Activated T-helper 2 cell treated with anti-CD3 and anti-CD28 coated beads, Interferon-gamma antibody, Interleukin-2, Interleukin-4, amounts not matched to agents 10 μg/mL and 5 μg/mL and 100 μg/mL, durations not matched to agents 14 hours and 24 hours and 36 hours (primary cell): ENCODE data around the gene KCNIP4. TPM values are rescaled to one million over a fixed set of nuclear protein-coding genes. Genes with fewer than 3 reads are reported as not detected.

ENCODE experiments used
- DNase-seq: peaks from one replicate; pipeline ENCODE4 v3.0.0; 2021; ENCODE audit warnings: low spot score
- H3K27ac Mint-ChIP-seq: one replicate; pipeline ENCODE4 v1.8.0; 2021; ENCODE audit warnings: mixed read lengths
- H3K27me3 Mint-ChIP-seq: one replicate; pipeline ENCODE4 v1.8.0; 2021; ENCODE audit warnings: low read depth, mixed read lengths
- H3K36me3 Mint-ChIP-seq: one replicate; pipeline ENCODE4 v1.8.0; 2021; ENCODE audit warnings: low read depth, mixed read lengths
- H3K4me1 Mint-ChIP-seq: one replicate; pipeline ENCODE4 v1.8.0; 2021; ENCODE audit warnings: low read depth, mixed read lengths
- H3K4me3 Mint-ChIP-seq: one replicate; pipeline ENCODE4 v1.8.0; 2021; ENCODE audit warnings: low read depth, mild to moderate bottlenecking, moderate library complexity, mixed read lengths
- H3K9me3 Mint-ChIP-seq: one replicate; pipeline ENCODE4 v1.8.0; 2021; ENCODE audit warnings: mixed read lengths
- intact Hi-C: fragments of 100-400 bp; cut with micrococcal nuclease; formaldehyde crosslinking; loops from one replicate; pipeline ENCODE4 v1.15.1; 2023
- total RNA-seq: library from RNA; stranded (reverse); gene quantifications from 2 replicates; pipeline ENCODE4 v1.2.3, GENCODE V29; 2022

The KCNIP4 gene
- total RNA-seq, 1 donor from 2014 or later, result not detected

DNA sequence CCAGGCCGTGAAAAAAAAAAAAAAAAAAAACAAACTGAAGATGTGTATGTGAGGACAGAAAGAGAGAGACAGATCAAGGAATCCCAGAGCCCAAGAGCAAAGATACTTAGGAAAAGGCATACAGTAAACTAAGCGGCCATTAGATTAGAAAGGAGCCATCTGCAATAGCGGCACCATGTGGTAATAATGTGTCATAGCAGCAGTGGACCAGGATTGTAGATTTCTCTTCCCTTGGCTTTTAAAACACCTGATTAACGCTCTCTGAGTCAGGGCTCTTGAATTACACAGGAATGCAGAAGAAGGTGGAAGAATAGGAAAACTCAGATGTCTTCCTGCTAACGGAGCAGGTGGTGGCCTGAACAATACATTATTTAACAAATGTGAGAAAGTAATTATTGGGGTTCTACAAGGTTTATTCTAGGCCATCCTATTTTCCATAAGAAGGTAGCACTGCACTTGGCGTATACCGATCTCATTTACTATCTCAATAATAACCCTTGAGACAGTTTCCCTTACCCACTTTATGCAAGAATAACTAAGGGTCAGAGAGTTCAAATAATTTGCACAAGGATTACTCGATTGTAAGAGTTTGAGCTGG lies 182.7 kb downstream of the KCNIP4 start:
- Mint-ChIP-seq H3K4me1 (peaks cover 6% of the 10 kb centered on the region), H3K27me3 (no peaks in the 10 kb centered on the region), H3K4me3 (no peak overlapping the region), H3K36me3 (no peaks in the 10 kb centered on the region), H3K27ac (no peak overlapping the region), H3K9me3 (no peaks in the 10 kb centered on the region)
- DNase-seq, result no peak
- intact Hi-C loops, result loop anchor here (5.0 kb wide), 2 partner anchors 259 to 994 kb away; no protein-coding TSS in a partner anchor

DNA sequence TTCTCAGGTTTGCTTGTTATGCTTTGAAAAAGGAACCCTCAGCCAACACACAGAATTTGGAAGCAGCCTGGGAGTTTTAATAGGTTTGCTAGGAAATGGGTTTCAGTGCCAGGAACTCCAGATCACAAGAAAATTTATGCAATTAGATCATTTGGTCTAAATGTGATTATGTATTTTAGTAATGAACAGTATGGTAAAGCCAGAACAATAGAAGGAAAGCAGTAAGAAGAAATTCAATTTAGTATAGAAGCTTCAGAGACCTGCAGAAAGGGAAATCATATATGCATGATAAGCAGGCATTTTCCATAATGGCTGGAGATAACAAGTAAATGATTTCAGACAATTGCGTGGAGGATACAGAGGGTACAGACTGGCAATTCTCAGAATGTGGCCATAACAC lies 184.7 kb downstream of the KCNIP4 start:
- no peaks in the 10 kb centered on the region for H3K36me3 Mint-ChIP-seq
- H3K27me3 Mint-ChIP-seq, result no peaks in the 10 kb centered on the region
- H3K9me3 Mint-ChIP-seq, result no peaks in the 10 kb centered on the region
- H3K4me3 Mint-ChIP-seq, result no peak overlapping the region
- no peak for DNase-seq
- no peak overlapping the region for H3K27ac Mint-ChIP-seq
- intact Hi-C loops, result no loop called here
- no peaks in the 10 kb centered on the region for H3K4me1 Mint-ChIP-seq

DNA sequence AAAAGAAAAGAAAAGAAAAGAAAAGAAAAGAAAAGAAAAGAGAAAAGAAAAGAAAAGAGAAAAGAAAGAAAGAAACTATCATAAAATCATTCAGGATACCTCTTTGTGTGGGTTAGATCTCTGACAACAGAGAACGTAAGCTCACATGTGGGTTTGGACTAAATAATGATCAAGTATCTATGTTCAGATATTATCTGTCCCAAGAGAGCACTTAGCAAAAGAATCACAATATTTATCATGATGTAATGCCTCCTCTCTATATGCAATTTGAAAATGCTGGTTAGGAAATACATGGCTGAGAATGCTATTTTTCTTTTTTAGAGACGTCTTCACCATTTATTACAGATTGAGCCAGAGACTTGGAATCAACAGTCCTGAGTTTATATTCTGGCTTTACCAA lies 191.3 kb downstream of the KCNIP4 start:
- Mint-ChIP-seq H3K27ac (no peak overlapping the region), H3K9me3 (no peaks in the 10 kb centered on the region), H3K4me1 (no peaks in the 10 kb centered on the region), H3K36me3 (no peaks in the 10 kb centered on the region), H3K27me3 (no peaks in the 10 kb centered on the region), H3K4me3 (no peak overlapping the region)
- intact Hi-C loops, result no loop called here
- no peak for DNase-seq

DNA sequence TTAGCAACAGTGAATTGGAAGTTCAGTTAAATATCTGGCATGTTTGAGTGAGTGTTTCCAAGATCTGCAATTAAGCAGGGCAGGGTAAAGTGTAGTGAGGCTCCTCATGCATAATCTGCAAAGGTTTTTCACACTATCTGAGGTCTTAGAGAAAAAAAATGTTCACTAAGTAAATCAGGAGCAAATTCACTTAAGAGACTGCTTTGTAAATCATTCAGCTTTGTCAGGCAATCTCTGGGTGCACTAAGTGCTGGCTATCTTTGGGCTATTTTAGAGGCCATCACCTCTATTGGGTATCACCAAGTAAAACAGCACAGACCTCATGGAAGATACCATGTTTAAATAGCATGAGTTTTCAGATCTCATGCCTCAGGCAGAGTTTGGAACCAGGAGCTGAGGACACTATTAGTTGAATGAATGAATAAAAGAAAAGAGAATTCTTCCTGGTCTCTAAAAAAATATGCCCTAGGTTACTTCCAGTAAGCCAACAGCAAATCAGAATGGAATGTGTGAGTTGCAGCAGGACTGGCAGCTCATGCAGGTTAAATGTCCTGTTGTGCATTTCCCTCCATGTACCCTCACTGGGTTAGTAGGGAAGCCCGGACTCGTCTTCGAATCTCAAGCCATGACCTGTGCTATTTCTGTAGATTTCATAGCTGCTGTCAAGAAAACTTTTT lies 195.3 kb downstream of the KCNIP4 start:
- DNase-seq, result no peak
- no peaks in the 10 kb centered on the region for H3K4me1 Mint-ChIP-seq
- intact Hi-C loops, result no loop called here
- H3K27ac Mint-ChIP-seq, result no peak overlapping the region
- no peaks in the 10 kb centered on the region for H3K27me3 Mint-ChIP-seq
- H3K9me3 Mint-ChIP-seq, result no peaks in the 10 kb centered on the region
- H3K36me3 Mint-ChIP-seq, result no peaks in the 10 kb centered on the region
- H3K4me3 Mint-ChIP-seq, result no peak overlapping the region

DNA sequence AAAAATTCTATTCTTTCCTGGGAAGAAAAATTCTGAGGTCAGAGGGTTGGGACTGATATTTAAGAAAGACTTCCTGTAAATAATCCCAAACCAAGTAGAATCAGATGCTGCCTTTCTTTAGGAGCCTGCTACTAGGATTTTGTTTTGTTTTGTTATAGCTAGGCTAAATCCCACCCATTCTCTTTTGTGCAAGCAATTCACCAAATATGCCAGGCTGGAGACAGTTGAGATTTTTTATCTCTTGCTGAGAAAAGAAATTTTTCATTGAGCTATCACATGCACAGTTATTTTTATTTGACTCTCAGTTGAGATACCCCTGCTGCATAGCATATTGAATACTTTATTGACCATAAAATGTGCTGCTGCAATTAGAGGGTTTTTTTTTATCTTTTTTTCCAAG lies 196.0 kb downstream of the KCNIP4 start:
- no peak overlapping the region for H3K27ac Mint-ChIP-seq
- no peaks in the 10 kb centered on the region for H3K9me3 Mint-ChIP-seq
- no peaks in the 10 kb centered on the region for H3K4me1 Mint-ChIP-seq
- DNase-seq, result no peak
- H3K27me3 Mint-ChIP-seq, result no peaks in the 10 kb centered on the region
- no peaks in the 10 kb centered on the region for H3K36me3 Mint-ChIP-seq
- intact Hi-C loops, result no loop called here
- H3K4me3 Mint-ChIP-seq, result no peak overlapping the region

DNA sequence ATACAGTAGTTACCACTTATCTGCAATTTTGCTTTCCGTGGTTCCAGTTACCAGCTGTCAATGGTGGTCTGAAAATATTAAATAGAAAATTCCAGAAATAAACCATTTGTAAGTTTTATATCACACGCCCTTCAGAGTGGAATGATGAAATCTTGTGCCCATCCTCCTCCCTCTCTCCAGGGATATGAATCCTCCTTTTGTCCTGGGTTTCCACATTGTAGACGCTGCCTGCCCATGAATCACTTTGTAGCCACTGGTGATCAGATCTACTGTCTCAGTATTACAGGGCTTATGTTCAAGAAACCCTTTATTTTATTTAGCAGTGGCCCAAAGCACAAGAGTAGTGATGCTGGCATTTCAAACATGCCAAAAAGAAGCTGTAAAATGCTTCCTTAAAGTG lies 198.6 kb downstream of the KCNIP4 start:
- Mint-ChIP-seq H3K4me1 (no peaks in the 10 kb centered on the region), H3K4me3 (no peak overlapping the region), H3K27me3 (no peaks in the 10 kb centered on the region), H3K9me3 (no peaks in the 10 kb centered on the region), H3K36me3 (no peaks in the 10 kb centered on the region), H3K27ac (no peak overlapping the region)
- intact Hi-C loops, result no loop called here
- DNase-seq, result no peak

DNA sequence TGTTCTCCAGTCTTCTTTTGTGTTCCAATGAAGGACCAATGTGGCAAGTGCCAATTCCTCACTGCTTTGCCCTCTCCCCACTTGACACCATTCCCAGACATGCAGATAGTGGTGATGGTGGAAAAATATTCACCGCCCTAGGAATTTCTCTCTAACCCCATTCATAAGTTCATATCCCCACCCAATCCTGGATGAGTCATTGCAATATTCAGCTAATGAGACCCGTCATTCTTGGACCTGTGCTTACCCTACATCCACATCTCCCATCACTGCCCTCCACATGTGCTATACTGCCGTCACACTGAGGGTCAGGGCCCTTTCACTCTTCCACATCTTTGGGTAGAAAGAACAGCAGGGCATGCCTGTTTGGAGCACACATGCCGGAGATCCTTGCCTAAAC lies 199.2 kb downstream of the KCNIP4 start:
- no peaks in the 10 kb centered on the region for H3K9me3 Mint-ChIP-seq
- intact Hi-C loops, result no loop called here
- no peaks in the 10 kb centered on the region for H3K4me1 Mint-ChIP-seq
- H3K27ac Mint-ChIP-seq, result no peak overlapping the region
- H3K36me3 Mint-ChIP-seq, result no peaks in the 10 kb centered on the region
- H3K27me3 Mint-ChIP-seq, result no peaks in the 10 kb centered on the region
- no peak overlapping the region for H3K4me3 Mint-ChIP-seq
- no peak for DNase-seq

DNA sequence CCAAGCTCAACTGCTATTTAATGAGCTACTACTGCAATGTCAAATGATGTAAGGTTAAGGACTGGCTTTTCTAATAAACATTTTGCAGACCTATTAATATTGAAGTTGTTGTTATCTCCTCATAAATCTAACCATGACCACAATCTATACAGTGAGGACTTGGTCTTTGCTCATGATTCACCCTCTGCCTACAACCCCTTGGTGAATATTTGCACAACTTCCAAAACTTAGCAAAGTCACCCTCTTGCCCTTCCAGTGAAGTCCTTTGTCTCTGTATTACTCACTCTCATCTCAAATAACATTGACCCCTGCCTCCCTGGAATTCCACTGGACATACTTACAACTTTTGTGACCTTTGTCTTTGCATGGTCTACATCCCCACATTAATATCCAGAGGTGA lies 204.5 kb downstream of the KCNIP4 start:
- H3K27ac Mint-ChIP-seq, result no peak overlapping the region
- H3K36me3 Mint-ChIP-seq, result no peaks in the 10 kb centered on the region
- no peaks in the 10 kb centered on the region for H3K9me3 Mint-ChIP-seq
- H3K27me3 Mint-ChIP-seq, result no peaks in the 10 kb centered on the region
- DNase-seq, result no peak
- H3K4me1 Mint-ChIP-seq, result no peaks in the 10 kb centered on the region
- intact Hi-C loops, result no loop called here
- H3K4me3 Mint-ChIP-seq, result no peak overlapping the region

DNA sequence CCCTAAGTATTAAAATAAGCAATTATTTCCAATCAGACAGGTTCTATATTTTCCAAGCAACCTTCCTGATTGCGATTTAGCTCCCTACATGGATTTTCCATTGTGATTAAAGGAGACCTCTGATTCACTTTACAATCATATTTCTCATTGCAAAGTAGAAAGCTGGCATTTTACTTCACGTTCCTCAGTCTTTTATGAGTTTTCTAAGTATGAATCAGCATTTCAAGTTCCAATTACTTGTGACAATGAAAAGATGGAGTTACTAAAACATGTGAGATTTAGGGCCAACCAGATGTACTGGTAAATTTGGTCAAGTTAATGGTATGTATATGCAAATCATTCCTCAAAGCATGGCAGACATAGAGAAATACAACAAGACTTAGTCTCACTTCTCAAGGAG lies 206.2 kb downstream of the KCNIP4 start:
- DNase-seq, result no peak
- no peaks in the 10 kb centered on the region for H3K36me3 Mint-ChIP-seq
- H3K4me1 Mint-ChIP-seq, result no peaks in the 10 kb centered on the region
- H3K9me3 Mint-ChIP-seq, result no peaks in the 10 kb centered on the region
- H3K27me3 Mint-ChIP-seq, result no peaks in the 10 kb centered on the region
- H3K27ac Mint-ChIP-seq, result no peak overlapping the region
- H3K4me3 Mint-ChIP-seq, result no peak overlapping the region
- intact Hi-C loops, result no loop called here

DNA sequence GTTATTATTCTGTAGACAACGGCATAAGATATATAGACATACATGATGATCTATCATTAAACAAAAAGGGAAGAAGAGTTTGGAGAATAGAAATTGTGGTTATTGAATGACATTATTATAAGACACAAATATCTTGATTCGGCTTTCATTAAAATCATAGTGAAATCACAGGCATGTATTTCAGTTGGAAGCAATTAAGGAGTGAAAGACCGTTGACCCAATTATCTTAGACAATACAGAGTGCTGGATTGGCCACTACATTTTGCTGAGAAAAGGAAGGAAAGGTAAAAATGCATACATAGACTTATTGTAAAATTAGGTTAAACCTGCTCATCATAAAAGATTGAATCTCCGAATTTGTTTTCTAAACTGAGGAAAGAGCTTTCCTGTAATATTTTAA lies 209.8 kb downstream of the KCNIP4 start:
- H3K9me3 Mint-ChIP-seq, result no peaks in the 10 kb centered on the region
- H3K4me1 Mint-ChIP-seq, result no peaks in the 10 kb centered on the region
- H3K36me3 Mint-ChIP-seq, result no peaks in the 10 kb centered on the region
- no peak overlapping the region for H3K4me3 Mint-ChIP-seq
- no peak overlapping the region for H3K27ac Mint-ChIP-seq
- no peak for DNase-seq
- intact Hi-C loops, result no loop called here
- no peaks in the 10 kb centered on the region for H3K27me3 Mint-ChIP-seq

DNA sequence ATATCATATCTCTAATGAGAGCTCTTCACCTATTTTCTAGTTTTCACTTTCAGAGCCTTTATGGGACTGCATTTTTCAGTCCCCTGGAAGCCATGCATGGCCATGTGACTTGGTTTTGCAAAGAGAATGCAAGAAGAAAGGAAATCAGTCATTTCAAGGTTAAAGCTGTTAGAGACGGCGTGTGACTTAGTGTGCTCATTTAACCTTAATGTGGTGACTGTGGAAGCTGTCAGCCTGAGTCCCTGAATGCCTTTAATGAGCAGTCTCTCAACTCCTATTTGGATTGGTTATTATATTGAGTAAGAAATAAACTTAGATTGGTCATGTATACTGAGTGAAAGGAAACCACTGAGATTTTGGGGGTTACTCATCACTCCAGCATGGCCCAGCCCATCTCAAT lies 212.7 kb downstream of the KCNIP4 start:
- no peak overlapping the region for H3K27ac Mint-ChIP-seq

DNA sequence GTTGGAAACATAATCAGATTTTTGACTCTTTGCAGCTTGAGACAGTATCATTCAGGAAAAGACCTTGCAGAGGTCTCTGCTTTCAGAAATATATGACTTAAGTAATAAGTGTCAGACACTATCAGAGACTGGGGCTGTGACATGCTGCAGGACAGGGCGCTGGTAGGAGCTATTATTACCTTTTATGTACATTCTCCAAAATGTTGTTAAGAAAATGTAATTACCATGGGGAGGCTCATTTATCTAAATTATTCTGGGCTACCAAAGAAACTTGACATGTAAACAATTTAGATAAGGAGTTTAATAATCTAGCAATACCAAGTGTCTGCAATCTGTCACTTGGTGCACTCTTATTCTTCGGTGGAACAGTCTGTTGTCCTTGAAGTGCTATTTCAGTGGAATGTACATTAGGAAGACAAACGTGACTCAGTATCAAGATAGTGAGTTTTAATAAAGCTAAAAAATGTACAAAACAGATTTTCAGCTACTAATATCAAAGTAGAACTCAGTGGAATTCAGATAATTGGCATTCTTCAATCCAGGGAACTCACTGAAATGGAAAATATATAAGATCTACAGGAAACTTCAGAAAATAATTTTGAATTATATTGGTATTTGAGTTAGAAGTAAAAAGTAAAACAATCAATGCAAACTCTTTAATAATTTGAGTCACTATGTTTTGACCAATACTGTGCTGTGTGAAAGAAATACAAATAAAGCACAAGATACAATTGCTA lies 214.5 kb downstream of the KCNIP4 start:
- Mint-ChIP-seq H3K9me3 (no peaks in the 10 kb centered on the region), H3K27me3 (no peaks in the 10 kb centered on the region), H3K27ac (no peak overlapping the region), H3K4me3 (no peak overlapping the region), H3K4me1 (no peaks in the 10 kb centered on the region), H3K36me3 (no peaks in the 10 kb centered on the region)
- intact Hi-C loops, result no loop called here
- DNase-seq, result no peak

More for the DNA sequence above, 212.7 kb downstream of the KCNIP4 start:
- intact Hi-C loops, result no loop called here
- Mint-ChIP-seq H3K27me3 (no peaks in the 10 kb centered on the region), H3K9me3 (no peaks in the 10 kb centered on the region), H3K36me3 (no peaks in the 10 kb centered on the region), H3K4me1 (no peaks in the 10 kb centered on the region), H3K4me3 (no peak overlapping the region)
- DNase-seq, result no peak

DNA sequence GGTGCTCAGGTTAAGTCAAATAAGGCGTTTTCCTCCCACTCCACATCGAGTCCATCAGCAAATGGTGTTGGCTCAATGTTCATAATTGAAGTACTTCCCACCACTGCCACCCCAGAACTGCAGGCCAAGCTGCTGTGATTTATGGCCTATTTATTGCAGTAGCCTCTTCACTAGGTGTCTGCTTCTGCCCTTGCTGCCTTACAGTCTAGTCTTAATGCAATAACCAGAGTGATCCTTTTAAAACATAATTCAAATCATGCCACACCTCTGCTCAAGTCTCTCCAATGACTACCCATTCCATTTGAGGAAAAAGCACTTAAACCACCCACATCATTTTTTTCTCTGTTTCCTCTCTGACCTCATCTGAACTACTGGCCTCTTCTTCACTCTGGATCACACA lies 220.3 kb downstream of the KCNIP4 start:
- no peaks in the 10 kb centered on the region for H3K36me3 Mint-ChIP-seq
- no peaks in the 10 kb centered on the region for H3K9me3 Mint-ChIP-seq
- H3K4me1 Mint-ChIP-seq, result no peaks in the 10 kb centered on the region
- no peak overlapping the region for H3K4me3 Mint-ChIP-seq
- H3K27ac Mint-ChIP-seq, result no peak overlapping the region
- intact Hi-C loops, result no loop called here
- no peak for DNase-seq
- H3K27me3 Mint-ChIP-seq, result no peaks in the 10 kb centered on the region
